HG03457 (cell line): ENCODE results near the gene AIFM1.

ENCODE experiments used
- ATAC-seq: cut with Tn5 transposase; IDR thresholded peaks from one replicate; pipeline ENCODE4 v1.9.1; 2021; ENCODE audit warnings: moderate number of reproducible peaks; ENCODE audit not compliant: unreplicated experiment

Gene AIFM1

DNA sequence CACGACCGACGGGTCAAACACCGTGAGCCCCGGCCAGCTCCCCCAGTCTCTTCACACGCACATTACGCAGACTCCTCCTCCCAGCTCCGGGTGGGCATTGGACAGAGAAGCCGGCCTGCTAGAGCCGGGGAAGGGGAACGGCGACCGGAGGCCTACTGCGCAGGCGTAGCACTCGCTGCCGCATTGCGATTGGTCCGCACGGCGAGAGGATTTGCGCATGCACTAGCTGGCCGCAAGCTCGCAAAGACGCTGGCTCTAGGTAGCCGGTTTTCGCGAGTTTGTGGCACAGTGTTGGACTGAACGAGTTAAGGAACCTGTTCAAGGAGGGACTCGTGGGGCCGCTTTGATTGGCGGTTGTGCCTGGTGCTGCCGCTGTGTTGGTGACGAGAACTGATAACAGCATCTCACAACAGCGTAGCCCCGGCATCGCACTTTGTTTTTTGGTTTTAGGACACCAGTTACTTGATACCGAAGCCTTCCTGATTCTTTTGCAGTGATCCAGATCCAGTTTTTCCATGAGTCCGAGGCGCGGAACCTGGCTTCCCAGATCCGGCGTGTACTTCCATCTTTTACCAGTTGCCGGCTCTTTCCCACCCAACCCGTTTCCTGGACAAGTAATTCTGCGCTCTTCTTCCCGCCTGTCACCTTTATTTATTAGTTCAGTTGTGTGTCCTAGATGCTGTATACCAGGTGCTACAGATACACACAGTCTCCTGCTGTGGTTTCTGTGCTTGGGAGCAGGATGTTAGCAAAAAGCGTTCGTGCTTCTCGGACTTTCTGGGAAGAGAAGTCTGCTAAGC, at the start of gene AIFM1:
Gene AIFM1 (minus strand): TSS at position 139 of the 800 bp plus-strand sequence. CDS start 185 bp downstream, outside the sequence.
- peak; percentile 81 for ATAC-seq

- no peak for ATAC-seq
Measured at GRCh38 chrX:130213376-130213775, 47.7 kb upstream of the AIFM1 start.

DNA sequence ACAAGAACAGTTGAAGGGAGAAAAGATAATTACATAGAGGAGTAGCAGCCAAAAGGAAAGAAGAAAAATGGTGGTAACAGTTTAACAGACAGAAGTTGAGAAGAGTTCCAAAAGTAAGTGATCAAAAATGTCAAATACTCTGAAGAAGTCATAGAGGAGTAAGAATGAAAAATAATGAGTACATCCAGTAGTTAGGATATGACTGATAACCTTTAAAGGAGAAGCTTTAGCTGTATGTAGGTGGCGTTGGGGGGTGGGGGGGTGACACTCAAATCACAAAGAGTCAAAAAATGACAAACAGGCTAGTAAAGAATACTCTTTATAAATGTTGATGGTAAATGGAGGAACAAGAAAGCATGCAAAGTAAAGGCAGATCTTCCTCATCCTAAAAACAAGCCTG, 46.7 kb upstream of the AIFM1 start:
- ATAC-seq, result no peak

DNA sequence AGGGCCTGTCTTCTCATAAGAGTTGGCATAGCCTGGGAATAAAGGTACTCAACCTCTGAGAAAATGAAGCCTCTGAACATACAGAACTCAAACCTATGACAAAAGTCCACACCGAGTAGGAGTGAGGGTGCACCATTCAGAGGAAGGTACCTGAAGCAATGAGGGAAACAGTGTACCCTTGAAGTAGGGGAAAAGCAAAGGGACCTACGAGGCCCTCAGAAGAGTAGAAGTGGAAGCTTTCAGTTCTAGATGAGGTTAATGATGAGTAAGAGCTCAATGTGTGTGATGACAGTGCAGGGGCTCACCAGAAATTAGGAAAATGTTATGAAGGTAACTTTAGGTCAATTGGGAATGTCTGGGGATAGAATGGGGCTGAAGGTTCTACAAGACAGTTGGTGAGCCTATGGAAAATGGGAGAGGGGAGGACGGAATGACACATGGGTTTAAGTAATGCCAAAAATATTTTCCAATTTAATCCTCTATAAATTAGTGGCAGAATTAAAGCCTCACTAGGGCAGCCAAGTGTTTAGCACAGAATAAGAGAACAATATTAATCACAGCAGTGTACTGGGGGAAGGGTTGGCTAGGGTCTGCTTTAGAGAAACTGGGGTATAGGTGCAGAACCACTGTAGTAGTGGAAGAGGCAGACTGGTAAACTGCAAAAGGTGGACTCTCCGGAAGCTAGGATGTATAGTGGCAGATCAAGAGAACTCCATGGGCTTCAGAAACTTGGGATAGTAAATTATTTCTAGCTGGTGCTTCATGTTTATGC, 46.0 kb upstream of the AIFM1 start:
- no peak for ATAC-seq

DNA sequence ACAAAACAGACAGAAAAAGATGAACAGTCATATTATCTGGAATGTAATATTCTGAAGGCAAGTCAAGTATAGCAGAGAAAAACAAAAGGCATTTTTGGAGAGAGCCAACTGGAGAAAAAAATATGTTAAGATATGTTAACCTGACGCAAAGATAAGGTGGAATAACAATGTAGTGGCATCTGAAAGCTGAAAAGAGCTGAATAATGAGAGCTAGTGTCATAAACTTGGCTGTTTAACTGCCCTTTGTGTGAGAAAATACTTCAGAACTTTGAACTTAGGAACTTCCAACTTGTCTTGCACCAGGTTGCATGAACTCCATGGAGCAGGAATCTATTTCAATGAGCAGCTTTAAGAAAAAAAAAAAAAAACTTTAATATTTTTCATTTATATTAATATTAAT, 39.0 kb upstream of the AIFM1 start:
- ATAC-seq, result no peak

- no peak for ATAC-seq
Measured at GRCh38 chrX:130197464-130197863, 31.8 kb upstream of the AIFM1 start.

GRCh38 chrX:130196466-130196865, 30.8 kb upstream of the AIFM1 start:
- ATAC-seq, result no peak

- ATAC-seq, result no peak
Measured at GRCh38 chrX:130190801-130191200, 25.2 kb upstream of the AIFM1 start.

GRCh38 chrX:130186651-130187050, 21.0 kb upstream of the AIFM1 start:
- no peak for ATAC-seq

DNA sequence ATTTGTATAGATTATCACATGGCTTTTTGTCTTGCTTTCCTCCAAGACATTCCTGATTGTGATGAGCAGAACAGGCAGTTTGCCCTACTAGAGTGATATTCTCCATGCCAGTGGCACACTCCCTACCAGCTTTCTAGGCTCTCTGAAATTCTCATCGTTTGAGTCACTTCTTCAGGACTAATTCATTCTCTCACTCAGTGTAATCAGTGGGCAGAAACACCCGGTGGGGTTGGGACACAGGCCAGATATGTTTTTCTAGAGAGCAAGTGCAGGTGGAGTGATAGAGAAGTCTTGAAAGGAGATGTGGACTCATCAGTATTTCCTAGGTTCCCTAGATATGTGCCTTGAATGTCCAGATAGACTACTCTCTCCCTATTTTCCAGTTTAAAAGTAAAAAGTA, 19.2 kb upstream of the AIFM1 start:
- ATAC-seq, result no peak

- no peak for ATAC-seq
Measured at GRCh38 chrX:130184168-130184567, 18.5 kb upstream of the AIFM1 start.

DNA sequence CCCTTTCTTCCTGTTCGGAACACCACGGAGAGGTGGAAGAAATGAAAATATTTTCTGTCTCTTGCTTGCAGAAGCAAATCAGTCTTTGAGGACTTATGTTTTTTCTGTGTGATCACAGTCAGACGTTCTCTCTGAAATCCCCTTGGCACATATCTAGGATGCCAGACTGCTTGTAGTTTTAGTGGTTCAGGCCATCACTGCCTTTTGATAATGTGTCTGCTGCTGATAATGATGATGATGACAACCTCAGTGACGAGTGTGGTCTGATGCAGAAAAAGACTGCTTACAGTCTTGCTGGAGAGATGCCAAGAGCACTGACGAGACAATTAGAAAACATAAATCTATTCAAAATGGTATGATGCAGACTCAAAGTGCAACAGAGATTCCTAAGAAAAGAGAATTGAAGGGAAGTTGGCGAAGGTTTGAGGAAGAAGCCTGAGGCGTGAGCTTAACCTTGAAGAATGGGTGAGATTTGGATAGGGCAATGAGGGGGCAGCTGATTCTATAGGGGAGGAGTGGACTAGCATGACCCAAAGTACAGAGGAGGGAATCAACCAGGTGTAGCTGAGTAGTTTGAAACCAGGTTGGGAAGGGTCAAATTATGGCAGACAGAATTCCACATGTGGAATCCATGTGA, 14.1 kb upstream of the AIFM1 start:
- no peak for ATAC-seq

DNA sequence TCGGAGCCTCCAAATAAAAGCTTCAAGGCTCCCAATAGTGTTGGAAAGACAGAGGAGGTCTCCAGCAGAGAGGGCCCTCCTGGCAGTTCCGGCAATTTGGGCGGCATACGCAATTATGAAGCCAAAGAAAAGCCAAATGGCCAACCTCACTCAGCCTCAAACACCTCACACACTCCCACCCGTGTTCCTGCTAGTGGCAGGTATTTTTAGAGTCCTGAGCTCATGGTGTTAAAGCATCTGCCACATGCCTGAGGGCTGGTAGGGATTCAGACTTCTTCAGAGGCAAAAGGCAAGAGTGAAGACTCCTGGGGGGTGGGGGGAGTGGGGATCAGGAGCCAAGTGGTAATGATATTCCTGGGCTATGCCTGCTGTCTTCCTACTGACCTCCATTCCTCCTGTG, 13.5 kb upstream of the AIFM1 start:
- ATAC-seq, result no peak

DNA sequence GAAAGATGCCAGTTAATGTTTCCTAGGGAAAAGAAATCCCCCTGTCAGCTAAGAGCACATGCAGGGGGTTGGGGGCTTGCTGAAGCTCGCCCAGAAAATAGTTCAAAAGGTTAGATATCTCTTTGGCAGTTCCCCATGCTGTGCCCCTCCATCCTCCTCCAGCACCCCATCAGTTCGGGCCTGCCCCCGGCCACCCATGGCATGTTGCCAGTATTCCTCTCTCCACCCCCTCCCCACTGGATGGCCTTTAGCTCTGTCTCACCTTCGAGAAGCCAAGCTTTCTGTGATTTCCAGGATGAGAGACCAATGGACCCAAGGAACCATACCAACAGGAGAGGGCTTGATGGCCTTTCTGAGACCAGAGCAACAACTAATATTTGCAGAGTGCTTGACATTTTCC, 11.3 kb upstream of the AIFM1 start:
- no peak for ATAC-seq

- peak; percentile 76 for ATAC-seq
Measured at GRCh38 chrX:130176354-130176776, 10.7 kb upstream of the AIFM1 start.

DNA sequence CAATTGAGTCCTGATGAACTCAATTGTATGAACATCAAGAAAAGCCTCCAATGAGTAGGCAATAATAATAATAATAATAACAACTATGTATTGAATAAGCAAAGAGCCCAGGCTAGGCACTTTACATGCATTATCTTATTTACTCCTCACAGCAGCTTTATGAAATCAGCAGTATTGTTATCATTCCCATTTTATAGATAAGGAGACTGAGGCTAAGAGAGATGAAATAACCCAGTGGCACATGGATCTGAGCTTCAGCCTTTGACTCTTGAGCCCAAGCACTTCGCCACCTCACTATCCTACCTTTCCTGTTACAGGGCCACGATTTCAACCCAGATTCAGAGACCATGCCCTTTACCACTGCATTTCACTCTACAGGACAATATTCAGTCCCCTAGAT, 9.3 kb upstream of the AIFM1 start:
- ATAC-seq, result no peak

- ATAC-seq, result no peak
Measured at GRCh38 chrX:130174045-130174704, 8.5 kb upstream of the AIFM1 start.

- no peak for ATAC-seq
Measured at GRCh38 chrX:130173190-130173895, 7.7 kb upstream of the AIFM1 start.

DNA sequence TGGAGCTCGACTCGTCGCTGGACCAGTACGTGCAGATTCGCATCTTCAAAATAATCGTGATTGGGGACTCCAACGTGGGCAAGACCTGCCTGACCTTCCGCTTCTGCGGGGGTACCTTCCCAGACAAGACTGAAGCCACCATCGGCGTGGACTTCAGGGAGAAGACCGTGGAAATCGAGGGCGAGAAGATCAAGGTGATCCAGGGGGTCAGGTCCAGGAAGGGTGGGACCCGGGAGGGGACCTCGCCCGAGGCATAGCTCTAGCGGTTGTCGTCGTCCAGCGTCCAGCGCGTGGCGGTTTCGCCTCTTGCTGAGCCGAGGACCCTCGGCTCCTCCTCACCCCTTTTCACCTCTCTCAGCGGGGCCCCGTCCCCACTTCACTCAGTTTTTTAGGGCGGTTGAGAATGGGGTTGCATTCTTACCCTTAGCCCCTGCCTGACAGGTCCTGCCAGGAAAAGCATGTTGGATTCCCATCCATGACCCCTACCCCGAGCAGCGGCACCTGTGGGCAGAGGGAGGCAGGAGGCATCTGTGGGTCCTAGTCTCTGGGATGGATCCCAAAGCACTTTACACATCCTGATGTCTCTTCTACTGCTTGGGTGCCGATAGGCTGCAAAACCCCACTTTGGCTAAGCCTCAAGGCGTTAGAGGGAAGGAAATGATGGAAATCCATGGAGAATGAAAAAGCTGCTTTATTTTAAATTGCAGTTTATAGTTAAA, 6.6 kb upstream of the AIFM1 start:
- no peak for ATAC-seq
